Measurements from ENCODE around the gene UBQLN2.
"Not testable (repeated sequence)": the region's sequence is repeated elsewhere in the genome, so short reads cannot be mapped to it uniquely, and the experiment has no call there.

Gene UBQLN2

DNA sequence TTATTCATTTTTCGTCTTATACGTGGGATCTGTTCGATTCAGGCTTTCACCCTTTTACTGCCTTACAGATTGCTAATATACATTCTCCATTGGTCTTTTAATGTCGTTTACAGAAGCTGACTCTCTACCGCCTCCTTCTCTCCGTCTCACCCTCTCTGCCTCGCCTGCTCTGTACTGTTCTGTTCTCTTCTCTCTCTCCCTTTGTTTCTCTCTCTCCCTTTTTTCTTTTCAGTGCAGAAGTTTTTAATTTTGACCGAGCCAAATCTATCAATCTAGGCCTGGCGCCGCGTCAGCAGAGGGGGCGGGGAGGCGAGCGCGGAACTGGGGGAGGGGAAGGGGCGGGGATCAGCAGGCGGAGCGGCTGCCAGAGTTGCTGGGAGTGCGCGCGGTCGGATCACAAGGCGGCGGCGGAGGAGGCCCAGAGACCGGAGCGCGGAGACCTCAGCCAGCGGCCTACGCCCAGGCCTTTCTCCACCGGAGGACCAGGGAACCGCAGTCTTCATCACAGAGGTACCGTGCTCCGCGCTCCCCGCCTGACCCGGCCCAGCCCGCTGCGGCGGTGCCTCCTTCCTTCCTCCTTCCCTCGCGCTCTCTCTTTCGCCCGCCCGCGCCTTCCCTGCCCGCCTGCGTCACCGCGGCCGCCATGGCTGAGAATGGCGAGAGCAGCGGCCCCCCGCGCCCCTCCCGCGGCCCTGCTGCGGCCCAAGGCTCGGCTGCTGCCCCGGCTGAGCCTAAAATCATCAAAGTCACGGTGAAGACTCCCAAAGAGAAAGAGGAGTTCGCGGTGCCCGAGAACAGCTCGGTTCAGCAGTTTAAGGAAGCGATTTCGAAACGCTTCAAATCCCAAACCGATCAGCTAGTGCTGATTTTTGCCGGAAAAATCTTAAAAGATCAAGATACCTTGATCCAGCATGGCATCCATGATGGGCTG lies at the start of gene UBQLN2:
Gene UBQLN2, plus strand, starts transcription at position 397 of the 931 bp plus-strand sequence. Its CDS starts 247 bp downstream, at position 644.
- FAIRE-seq = no peak

GRCh38 chrX:56519642-56520041 lies 43.8 kb upstream of the UBQLN2 start:
- FAIRE-seq = no peak

DNA sequence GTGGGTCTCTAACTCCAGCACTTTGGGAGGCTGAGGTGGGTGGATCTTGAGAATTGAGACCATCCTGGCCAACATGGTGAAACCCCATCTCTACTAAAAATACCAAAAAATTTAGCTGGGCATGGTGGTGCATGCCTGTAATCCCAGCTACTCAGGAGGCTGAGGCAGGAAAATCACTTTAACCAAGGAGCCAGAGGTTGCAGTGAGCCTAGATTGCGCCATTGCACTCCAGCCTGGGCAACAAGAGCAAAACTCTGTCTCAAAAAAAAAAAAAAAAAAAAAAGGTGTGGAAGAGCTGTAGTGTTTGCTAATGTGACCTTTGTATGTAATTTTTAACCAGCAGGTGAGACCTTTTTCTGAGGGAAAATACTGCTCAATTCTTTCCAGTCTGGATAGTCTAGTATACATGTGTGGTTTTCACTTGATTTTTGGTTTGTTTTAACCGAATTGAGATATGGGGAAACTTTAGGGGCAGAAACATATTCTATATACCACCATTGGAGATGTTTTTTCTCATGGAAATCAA lies 33.9 kb upstream of the UBQLN2 start:
- FAIRE-seq = not testable (repeated sequence)

- no peak for FAIRE-seq
Observed at GRCh38 chrX:56530011-56530410, 33.4 kb upstream of the UBQLN2 start.

GRCh38 chrX:56550667-56551066 lies 12.8 kb upstream of the UBQLN2 start:
- no peak for FAIRE-seq

GRCh38 chrX:56554870-56555269 lies 8.6 kb upstream of the UBQLN2 start:
- FAIRE-seq = no peak

DNA sequence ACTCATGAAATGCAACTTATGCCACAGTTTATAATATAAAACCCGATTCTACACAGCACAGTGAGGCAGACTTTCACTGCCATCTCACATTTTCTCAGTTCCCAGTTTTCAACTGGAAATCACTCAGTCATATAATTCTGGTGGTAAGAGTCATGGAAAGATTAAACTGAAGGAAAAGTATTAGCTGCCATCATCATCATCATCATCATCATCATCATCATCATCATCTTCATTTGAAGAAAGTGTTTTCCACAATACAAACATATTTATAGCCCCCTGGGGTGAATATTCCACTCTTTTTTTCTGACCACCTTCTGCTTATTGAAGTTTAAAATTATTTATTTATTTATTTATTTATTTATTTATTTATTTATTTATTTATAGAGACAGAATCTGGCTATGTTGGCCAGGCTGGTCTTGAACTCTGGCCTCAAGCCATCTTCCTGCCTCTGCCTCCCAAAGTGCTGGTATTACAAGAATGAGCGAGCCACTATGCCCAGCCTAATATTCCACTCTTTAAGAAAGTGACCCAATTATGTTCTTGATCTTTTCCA lies 6.0 kb upstream of the UBQLN2 start:
- no peak for FAIRE-seq

DNA sequence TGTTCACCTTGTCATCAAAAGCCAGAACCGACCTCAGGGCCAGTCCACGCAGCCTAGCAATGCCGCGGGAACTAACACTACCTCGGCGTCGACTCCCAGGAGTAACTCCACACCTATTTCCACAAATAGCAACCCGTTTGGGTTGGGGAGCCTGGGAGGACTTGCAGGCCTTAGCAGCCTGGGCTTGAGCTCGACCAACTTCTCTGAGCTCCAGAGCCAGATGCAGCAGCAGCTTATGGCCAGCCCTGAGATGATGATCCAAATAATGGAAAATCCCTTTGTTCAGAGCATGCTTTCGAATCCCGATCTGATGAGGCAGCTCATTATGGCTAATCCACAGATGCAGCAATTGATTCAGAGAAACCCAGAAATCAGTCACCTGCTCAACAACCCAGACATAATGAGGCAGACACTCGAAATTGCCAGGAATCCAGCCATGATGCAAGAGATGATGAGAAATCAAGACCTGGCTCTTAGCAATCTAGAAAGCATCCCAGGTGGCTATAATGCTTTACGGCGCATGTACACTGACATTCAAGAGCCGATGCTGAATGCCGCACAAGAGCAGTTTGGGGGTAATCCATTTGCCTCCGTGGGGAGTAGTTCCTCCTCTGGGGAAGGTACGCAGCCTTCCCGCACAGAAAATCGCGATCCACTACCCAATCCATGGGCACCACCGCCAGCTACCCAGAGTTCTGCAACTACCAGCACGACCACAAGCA lies 898 bp downstream of the UBQLN2 start:
- no peak for FAIRE-seq

- FAIRE-seq = no peak
Observed at GRCh38 chrX:56564921-56565840, 1.8 kb downstream of the UBQLN2 start.

DNA sequence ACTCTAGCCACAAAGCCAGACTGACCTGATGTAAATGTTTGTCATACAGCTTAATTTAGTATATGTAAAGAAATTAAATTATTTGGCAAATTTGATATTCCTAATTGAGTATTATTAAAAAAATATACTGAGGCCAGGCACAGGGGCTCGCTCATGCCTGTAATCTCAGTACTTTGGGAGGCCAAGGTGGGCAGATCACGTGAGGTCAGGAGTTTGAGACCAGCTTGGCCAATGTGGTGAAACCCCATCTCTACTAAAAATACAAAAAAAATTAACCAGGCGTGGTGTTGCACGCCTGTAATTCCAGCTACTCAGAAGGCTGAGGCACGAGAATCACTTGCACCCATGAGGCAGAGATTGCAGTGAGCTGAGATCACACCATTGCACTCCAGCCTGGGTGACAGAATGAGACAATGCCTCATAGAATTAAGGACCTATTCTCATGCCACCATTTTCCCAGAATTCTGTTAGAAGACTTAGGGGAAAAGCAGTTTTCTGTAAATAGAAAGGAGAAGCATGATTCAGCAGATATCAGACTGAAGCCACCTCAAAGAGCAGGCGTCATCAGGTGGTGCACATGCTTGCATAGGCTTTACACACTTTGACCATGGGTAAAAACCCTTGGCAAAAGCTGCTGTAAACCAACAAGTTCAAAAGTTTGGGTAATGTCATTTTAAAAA lies 6.1 kb downstream of the UBQLN2 start:
- FAIRE-seq = no peak

DNA sequence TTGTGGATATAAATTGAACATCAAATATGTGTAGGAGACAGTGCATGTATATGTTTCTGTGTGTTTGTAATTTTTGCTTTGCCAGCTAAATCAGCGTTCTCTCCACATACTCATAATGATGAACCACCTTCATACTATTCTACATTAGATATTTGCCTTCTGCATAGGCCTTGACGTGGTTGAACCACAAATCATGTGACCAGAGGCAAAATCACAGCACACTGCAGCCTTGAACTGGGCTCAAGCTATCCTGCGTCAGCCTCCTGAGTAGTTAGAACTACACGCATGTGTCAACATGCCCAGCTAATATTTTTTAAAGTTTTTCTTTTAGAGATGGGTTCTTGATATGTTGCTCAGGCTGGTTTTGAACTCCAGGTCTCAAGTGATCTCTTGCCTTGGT lies 9.5 kb downstream of the UBQLN2 start:
- no peak for FAIRE-seq

DNA sequence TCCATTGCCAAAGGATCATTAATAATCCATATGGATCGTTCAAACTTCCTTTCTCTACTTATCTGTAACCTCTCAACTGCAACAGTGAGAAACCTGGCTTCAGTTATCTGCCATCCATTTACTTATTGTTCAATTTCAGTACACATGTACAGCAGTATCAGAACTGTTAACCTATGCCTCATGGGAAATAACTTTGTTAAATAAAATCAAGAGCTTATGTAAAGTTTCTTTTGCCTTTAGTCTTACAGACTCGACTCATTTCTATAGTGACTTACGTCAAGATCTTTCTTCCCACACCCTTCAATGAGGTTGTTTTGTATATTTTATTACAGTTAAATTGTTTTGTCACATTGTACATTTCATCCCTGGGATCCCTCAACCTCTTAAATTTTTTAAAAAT lies 11.4 kb downstream of the UBQLN2 start:
- peak; percentile 30 for FAIRE-seq

DNA sequence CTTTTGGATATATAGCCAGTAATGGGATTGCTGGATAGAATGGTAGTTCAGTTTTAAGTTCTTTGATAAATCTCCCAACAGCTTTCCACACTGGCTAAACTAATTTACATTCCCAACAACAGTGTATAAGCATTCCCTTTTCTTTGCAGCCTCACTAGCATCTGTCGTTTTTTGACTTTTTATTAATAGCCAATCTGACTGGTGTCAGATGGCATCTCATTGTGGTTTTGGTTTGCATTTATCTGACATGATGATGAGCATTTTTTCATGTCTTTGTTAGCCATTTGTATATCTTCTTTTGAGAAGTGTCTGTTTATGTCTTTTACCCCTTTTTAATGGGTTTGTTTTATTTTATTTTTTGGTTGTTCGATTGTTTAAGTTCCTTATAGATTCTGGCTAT lies 13.3 kb downstream of the UBQLN2 start:
- no peak for FAIRE-seq

GRCh38 chrX:56588397-56589188 lies 25.2 kb downstream of the UBQLN2 start:
- no peak for FAIRE-seq

GRCh38 chrX:56591830-56592229 lies 28.4 kb downstream of the UBQLN2 start:
- not testable (repeated sequence) for FAIRE-seq

GRCh38 chrX:56600141-56600540 lies 36.7 kb downstream of the UBQLN2 start:
- FAIRE-seq = no peak

- FAIRE-seq = no peak
Observed at GRCh38 chrX:56600987-56601386, 37.6 kb downstream of the UBQLN2 start.

GRCh38 chrX:56615282-56615681 lies 51.9 kb downstream of the UBQLN2 start:
- FAIRE-seq = no peak

Data from G401.6 (cell line).